NB4 (cell line): ENCODE data around the gene PPCS.
"Not testable (repeated sequence)": the region's sequence is repeated elsewhere in the genome, so short reads cannot be mapped to it uniquely, and the experiment has no call there.

Experiments used
- DNase-seq: peaks from one replicate; pipeline ENCODE4 v3.0.0; 2010; ENCODE audit warnings: low read depth
- H3K4me3 ChIP-seq: one replicate; pipeline ENCODE4 v1.5.1; 2011; ENCODE audit warnings: mild to moderate bottlenecking, low read depth, low read length, moderate library complexity
- MYC ChIP-seq: IDR thresholded peaks from 2 replicates; pipeline ENCODE4 v1.6.1; 2011; ENCODE audit warnings: low read depth, low read length
- POLR2A ChIP-seq: IDR thresholded peaks from 2 replicates; pipeline ENCODE4 v1.6.1; 2011; ENCODE audit warnings: mild to moderate bottlenecking; ENCODE audit not compliant: insufficient read length; ENCODE audit errors: extremely low read depth
- TF ChIP-seq, protein P1 (sequence below): IDR thresholded peaks from one replicate; pipeline ENCODE4 v1.5.1; 2012; ENCODE audit warnings: low read depth, low read length
- TF ChIP-seq, protein P2 (sequence below): IDR thresholded peaks from 2 replicates; pipeline ENCODE4 v1.6.1; 2011; ENCODE audit warnings: low read depth, low read length

Gene PPCS

DNA sequence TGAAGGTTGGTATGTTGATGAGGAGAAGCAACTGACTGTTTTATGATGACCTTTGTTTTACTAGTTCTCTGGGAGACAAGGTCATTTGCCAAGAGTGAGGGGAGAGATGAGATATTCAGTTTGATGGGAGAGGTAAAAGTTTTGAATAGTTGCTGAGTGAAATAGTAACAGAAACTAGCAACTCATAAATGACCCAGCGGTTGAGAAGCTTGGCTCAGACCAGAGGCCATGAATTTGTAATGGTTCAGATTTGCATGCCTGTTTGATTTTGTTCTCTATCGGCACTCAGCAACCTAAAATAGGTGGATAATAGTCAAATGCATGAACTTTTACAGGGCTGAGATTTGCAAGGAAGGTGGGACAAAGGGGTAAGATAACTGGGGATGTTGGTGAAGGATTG is 13.4 kb downstream of the PPCS start:
- H3K4me3 ChIP-seq: no peak overlapping the region
- DNase-seq: no peak
- TF ChIP-seq, protein P1, sequence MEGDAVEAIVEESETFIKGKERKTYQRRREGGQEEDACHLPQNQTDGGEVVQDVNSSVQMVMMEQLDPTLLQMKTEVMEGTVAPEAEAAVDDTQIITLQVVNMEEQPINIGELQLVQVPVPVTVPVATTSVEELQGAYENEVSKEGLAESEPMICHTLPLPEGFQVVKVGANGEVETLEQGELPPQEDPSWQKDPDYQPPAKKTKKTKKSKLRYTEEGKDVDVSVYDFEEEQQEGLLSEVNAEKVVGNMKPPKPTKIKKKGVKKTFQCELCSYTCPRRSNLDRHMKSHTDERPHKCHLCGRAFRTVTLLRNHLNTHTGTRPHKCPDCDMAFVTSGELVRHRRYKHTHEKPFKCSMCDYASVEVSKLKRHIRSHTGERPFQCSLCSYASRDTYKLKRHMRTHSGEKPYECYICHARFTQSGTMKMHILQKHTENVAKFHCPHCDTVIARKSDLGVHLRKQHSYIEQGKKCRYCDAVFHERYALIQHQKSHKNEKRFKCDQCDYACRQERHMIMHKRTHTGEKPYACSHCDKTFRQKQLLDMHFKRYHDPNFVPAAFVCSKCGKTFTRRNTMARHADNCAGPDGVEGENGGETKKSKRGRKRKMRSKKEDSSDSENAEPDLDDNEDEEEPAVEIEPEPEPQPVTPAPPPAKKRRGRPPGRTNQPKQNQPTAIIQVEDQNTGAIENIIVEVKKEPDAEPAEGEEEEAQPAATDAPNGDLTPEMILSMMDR: no peak
- TF ChIP-seq, protein P2, sequence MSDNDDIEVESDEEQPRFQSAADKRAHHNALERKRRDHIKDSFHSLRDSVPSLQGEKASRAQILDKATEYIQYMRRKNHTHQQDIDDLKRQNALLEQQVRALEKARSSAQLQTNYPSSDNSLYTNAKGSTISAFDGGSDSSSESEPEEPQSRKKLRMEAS: no peak
- TF ChIP-seq POLR2A (no peak), MYC (no peak)

DNA sequence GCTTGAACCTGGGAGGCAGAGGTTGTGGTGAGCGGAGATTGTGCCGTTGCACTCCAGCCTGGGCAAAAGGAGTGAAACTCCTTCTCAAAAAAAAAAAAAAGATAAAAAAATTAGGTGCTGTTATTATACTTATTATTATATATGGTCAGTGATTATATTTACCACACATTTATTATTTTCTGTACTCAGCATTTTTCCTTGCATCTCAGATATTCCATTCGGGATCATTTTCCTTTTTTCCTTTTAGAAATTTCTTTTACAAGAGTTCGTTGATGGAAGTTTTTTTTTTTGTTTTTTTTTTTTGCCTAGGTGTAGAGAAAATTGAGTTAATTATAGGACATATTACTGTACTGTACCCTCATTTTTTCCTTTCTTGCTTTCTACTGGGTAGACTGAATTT is 20.3 kb downstream of the PPCS start:
- H3K4me3 ChIP-seq: no peak overlapping the region
- TF ChIP-seq MYC (no peak), POLR2A (no peak)
- TF ChIP-seq, protein P1: no peak
- TF ChIP-seq, protein P2: no peak
- DNase-seq: no peak

DNA sequence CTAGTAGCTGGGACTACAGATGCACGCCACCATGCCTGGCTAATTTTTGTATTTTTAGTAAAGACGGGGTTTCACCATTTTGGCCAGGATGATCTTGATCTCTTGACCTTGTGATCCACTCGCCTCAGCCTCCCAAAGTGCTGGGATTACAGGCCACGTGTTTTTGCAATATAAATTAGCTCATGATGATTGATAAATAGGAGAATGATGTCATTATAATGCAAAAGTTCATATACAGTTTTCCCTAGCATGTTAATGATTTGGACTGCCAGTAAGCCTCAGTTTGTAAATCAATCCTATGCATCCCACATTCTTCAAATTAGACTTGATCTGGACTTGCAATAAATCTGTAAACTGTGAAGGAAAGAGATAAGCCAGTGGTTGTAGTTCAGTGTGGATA is 21.0 kb downstream of the PPCS start:
- not testable (repeated sequence) for DNase-seq, H3K4me3 ChIP-seq

DNA sequence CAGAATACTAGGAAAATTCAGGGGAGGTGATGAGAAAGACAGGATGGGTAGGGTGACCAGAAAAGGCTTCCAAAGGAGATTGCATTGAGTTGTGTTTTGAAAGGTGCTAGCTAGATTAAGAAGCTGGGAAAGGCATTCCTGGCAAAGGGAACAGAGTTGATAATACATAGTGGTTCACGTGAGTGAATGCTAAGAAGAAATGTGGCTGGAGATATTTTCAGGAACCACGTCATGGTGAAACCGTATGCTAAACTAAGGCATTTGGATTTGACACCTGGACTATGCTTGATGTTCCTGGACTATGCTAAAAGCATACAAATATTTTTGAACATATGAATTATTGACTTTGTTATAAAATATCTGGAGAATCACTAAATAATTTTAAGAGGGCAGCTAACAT is 21.4 kb downstream of the PPCS start:
- no peak for DNase-seq
- no peak overlapping the region for H3K4me3 ChIP-seq
- TF ChIP-seq, protein P2: no peak
- no peak for TF ChIP-seq MYC
- no peak for TF ChIP-seq POLR2A
- TF ChIP-seq, protein P1: no peak

DNA sequence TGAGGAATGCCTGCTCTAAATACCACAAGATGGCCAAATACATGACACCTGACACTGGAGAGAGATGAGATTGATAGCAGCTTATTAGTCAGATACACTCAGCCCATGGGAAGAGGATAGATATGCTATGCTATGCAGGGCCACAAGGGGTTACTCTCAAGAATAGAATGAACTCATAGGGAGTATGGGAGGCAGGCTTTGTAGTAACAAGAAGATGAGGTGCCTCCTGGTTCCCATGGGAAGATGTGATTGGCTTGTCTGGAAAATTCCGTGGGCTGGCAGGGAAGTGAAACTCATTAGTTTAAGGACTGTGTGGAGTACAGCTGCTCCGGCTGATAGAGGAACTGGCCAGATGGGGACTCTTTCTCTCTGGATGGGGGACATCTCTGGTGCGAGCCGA is 23.3 kb downstream of the PPCS start:
- peak; percentile 15 for DNase-seq
- TF ChIP-seq, protein P1: no peak
- TF ChIP-seq MYC: no peak
- TF ChIP-seq, protein P2: no peak
- TF ChIP-seq POLR2A: no peak
- H3K4me3 ChIP-seq: no peak overlapping the region

DNA sequence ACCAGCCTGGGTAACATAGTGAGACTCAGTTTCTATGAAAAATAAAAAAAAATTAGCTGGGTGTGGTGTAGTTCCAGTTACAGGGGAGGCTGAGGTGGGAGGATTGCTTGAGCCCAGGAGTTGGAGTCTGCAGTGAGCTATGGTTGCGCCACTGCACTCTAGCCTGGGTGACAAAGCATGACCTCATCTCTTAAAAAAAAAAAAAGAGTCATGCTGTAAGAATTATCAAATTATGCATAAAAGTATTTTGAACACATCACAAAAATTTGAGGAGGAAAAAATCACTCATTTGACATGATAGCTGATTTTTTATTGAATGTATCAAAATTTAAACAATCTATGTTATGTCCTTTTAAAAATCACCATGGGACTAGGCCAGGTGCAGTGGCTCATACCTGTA is 24.6 kb downstream of the PPCS start:
- H3K4me3 ChIP-seq: no peak overlapping the region
- peak; percentile 14 for DNase-seq
- TF ChIP-seq MYC (no peak), POLR2A (no peak)
- TF ChIP-seq, protein P2: no peak
- TF ChIP-seq, protein P1: no peak
